GM12873 (cell line): Measurements from ENCODE around the gene BIRC6.

Experiments used
- CTCF ChIP-seq: IDR thresholded peaks from 2 replicates; pipeline ENCODE4 v1.5.1; 2012; ENCODE audit warnings: low read depth, mild to moderate bottlenecking, moderate library complexity, low read length, control low read depth; ENCODE audit not compliant: insufficient read depth; ENCODE audit errors: missing control alignments

BIRC6 gene

GRCh38 chr2:32564417-32565035 lies 207.7 kb downstream of the BIRC6 start:
- TF ChIP-seq CTCF, result no peak

- no peak for TF ChIP-seq CTCF
Measured at GRCh38 chr2:32565902-32566301, 209.1 kb downstream of the BIRC6 start.

- TF ChIP-seq CTCF, result no peak
Measured at GRCh38 chr2:32572030-32572429, 215.2 kb downstream of the BIRC6 start.

DNA sequence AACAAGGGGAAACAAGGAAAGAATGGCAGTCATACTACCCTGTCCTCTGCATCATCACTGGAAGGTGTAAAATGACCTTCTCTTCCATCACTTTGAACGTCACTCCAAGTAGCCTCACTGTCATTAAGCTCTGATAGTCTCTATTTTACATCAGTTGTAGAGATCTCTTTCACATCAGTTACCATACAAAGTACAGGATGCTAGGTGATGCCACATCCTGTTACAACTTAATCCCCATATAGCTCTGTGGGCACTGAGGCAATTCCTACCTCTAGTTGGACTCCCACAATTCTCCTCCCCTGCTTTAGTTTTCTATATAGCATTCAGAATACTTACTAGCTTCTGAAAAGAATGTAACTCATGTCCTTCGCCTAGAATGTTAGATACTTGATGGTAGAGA lies 215.9 kb downstream of the BIRC6 start:
- TF ChIP-seq CTCF, result no peak

DNA sequence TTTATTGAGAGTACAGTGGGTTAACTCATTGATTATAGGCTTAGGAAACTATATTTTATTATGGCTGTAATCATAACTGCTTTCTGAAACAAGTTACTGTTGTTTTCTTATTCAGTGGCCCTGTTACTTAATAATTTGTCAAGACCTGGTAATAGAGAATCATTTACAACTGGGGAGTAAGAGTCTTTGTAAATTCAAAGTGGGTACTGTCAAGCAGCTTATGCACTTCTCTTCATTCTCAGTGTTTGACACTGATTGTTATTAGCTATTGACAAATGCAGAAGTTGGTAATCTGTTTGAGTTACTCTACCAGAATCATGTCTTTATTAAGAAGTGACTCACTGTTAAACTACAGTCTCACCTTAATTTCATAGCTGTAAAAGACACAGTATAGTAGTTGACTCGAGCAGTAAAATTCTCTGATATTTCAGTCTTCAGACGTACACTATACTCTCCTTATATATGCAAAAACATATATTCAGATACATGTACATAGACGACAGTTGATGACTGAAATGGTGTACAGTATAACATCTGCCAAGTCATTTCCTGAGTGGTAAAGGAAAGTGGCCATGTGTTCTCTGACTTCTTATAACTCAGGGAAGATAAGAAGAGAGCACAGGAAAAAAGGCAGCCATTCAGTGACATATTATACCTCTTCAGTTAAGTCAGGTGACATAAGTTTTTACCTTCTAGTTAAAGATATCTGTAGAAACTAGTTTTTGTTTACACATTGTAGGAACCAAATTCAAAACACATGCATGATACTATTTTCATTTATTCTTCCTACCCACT lies 235.0 kb downstream of the BIRC6 start:
- TF ChIP-seq CTCF, result no peak

- TF ChIP-seq CTCF, result no peak
Measured at GRCh38 chr2:32594573-32594972, 237.8 kb downstream of the BIRC6 start.

GRCh38 chr2:32611366-32611765 lies 254.5 kb downstream of the BIRC6 start:
- TF ChIP-seq CTCF, result no peak
